Fibroblast of the conjunctiva (primary cell): ENCODE measurements around the gene TTC39B.

Source experiments
- DNase-seq: peaks from one replicate; pipeline ENCODE4 v3.0.0-alpha.2; 2010; ENCODE audit warnings: low read depth

TTC39B gene

DNA sequence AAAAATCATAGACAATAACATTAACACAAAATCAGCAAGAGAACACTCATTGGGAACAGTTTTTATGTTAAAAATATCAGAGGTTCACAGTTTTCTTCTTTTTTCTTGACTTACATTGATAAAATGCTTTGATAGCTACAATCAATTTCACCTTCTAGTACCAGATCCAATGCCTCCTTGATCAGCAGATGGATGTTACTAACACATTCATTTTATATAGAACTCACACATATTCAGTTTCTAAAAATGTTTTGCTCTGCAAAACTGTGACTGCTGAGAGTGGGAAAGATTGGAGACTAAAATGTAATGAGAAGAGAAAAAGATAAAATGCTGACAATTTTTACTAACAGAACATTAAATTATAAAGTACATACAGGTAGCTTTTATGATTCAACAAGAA, 143.1 kb downstream of the TTC39B start:
- no peak for DNase-seq

DNA sequence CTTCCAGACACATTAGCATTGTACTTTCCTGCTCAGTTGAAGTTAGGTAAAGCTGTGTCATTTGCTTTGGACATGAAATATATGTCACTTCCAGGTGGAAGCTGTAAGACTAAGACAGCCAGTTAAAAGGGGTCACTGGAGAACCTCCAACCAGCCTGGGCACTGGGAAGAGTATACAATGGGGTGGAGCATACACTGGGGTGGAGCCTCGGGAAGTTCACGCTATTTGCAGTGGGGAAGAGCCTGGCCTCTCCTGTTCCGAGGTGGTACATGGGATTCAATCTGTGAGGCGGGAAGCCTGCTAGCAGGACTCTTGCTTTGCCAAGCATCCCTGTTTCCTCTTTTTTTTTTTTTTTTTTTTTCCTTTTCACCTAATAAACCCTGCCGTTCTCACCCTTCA, 145.3 kb downstream of the TTC39B start:
- no peak for DNase-seq

DNA sequence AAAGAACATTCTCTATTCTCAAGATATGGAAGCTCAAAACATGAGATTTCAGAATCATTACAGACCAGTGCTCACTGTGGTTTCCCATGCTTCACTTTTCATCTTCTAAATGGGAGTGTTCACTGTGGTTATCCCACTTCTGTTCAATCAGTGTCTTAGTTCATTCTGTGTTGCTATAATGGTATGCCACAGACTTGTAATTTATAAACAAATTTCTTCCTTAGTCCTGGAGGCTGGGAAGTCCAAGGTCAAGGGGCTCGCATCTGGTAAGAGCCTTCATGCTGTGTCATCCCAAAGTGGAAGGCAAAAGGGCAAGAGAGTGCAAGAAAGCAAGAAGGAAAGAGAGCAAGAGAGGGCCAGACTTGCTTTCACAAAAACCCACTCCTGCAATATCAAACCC, 146.3 kb downstream of the TTC39B start:
- DNase-seq: no peak

GRCh38 chr9:15158064-15158463, 149.0 kb downstream of the TTC39B start:
- DNase-seq: no peak

DNA sequence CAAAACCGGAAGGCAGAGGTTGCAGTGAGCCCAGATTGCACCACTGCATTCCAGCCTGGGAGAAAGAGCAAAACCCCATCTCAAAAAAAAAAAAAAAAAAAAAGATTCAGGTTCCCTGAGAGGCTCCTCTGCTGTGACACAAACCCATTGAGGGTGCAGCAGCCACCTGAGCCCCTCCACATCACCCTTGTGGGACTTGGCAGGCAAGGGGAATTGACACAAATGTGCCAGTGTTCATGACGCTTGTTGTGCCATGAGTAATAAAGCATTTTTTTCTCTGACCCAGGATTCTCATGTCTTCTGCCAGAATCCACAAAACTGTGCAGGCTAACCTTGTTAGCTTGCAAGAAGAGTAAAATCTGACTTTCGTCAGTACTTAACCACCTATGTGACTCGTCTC, 149.6 kb downstream of the TTC39B start:
- DNase-seq: no peak

DNA sequence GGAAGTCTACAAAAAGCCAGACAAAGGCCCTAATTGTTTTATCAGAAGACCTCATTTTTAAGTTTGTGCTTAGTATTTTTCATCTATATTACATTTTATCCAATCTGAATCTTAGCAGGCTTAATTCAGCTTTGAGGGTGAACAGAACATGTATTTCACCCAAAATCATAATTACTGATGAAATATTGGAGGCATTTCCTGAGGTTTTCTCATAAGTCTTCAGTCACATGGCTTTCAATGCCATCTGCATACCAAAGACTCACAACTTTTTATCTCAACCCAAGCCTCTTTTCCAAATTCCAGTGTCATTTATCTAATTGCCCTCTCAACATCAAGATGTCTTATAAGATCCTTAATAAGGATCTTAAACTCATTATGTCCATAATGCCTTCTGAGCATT, 150.8 kb downstream of the TTC39B start:
- DNase-seq: no peak

GRCh38 chr9:15155826-15156225, 151.2 kb downstream of the TTC39B start:
- DNase-seq: no peak

DNA sequence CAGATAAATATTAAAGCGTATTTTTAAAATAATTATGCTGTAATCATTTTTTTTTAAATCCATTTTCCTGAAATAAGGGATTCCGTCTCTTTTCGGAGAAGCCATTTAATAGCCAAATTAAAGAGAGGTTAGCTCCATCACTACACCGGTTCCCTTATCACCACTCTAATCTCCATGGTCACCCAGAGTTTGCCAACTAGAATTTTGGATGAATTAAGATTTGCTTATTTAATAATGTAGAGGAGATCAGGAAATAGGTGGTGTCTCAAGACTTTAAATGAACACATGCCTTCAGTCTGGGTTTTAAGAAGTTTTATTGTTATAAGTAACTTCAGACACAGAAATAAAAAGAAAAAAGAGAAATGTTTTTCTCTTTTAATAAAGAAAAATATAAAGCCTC, 151.7 kb downstream of the TTC39B start:
- no peak for DNase-seq

- DNase-seq: no peak
These were observed 152.3 kb downstream of the TTC39B start for GRCh38 chr9:15154677-15155076.

GRCh38 chr9:15153961-15154360, 153.1 kb downstream of the TTC39B start:
- DNase-seq: no peak

GRCh38 chr9:15150939-15151338, 156.1 kb downstream of the TTC39B start:
- no peak for DNase-seq

DNA sequence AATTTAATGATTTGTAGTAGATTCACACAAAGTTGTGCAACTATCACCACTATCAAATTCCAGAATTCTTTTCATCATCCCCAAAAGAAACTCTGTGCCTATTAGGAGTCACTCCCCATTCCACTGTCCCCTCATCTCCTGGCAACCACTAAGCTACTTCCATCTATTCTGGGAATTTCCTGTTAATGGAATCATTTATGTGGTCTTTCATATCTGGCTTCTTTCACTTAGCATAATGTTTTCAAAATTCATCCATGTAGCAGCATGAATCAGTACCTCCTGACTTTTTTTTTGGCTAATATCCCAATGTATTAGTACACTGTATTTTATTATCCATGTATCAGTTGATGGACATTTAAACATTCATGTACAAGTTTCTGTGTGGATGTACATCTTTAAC, 157.6 kb downstream of the TTC39B start:
- DNase-seq: no peak

DNA sequence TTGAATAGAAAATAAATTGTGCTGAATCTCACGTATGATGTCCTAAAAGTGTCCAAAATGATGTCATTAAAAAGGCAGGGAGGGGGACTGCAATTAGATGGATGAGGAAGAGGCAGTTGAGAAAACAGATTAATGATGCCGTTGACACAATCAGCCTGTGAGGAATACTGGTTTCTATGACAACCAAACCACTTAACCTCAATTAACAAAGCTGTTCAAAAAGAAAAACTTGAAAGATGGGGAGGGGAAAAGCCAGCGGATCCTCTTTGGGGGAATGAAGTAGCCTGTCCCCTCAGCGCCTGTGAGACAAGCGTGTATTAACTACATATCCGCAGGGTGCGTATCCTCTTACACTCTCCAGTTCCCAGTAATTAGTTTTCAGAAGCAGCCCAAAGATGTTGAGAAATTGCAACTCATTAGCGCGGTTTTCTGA, 160.7 kb downstream of the TTC39B start:
- DNase-seq: no peak

- no peak for DNase-seq
These were observed 162.4 kb downstream of the TTC39B start for GRCh38 chr9:15144622-15145061.

DNA sequence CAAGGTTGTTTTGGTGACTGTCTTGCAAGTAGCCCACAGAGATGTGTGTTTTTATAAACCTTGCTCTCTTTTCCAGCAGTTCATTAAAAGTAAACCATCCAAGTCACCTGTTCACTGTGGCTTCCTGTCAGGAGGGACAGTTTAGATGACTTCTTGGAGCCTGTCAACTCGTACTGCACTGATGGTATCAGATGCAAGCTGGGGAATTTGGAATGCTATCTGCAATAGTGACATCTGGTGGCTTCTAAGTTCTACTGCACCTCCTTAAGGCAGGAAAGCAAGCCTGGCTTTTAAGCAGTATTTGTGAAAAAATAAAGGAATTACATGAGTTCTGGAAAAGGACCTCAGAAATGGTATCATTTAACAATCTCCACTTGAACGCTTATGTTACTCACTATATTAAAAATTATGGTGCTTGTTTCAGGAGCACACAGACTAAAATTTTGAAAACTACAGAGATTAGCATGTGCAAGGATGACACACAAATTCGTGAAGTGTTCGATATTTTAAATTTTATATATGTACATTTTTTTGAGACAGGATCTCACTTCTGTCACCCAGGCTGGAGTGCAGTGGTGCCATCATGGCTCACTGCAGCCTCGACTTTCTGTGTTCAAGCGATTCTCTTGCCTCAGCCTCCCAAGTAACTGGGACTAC, 164.0 kb downstream of the TTC39B start:
- peak; percentile 53 for DNase-seq

- DNase-seq: no peak
These were observed 167.0 kb downstream of the TTC39B start for GRCh38 chr9:15140051-15140450.

DNA sequence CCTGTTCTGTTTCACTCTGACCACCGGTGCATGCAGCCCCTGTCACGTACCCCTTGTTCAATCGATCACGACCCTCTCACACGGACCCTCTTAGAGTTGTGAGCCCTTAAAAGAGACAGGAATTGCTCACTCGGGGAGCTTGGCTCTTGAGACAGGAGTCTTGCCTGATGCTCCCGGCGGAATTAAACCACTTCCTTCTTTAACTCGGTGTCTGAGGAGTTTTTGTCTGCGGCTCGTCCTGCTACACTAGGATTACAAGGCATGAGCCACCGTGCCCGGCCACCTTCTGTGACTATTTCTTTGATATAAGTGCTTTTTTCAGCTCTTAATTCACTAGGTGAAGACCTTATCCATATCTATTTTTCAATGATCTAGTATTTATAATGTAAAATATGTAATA, 167.5 kb downstream of the TTC39B start:
- no peak for DNase-seq

- DNase-seq: no peak
These were observed 168.7 kb downstream of the TTC39B start for GRCh38 chr9:15138357-15138686.

- no peak for DNase-seq
These were observed 169.2 kb downstream of the TTC39B start for GRCh38 chr9:15137658-15138356.

- DNase-seq: no peak
These were observed 169.9 kb downstream of the TTC39B start for GRCh38 chr9:15137089-15137488.

DNA sequence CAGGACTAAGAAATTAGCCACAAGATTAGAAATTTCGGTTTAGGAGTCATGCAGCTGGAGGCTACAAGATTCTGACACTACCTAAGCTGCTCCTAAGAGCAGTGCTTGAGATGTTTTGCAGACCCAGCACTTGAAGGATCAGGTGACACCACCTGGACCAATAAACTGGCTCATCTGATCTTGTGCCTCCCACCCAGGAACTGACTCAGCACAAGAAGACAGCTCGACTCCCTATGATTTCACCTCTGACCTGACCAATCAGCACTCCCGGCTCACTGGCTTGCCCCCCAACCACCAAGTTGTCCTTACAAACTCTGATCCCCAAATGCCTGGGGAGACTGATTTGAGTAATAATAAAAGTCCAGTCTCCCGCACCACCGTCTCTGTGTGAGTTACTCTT, 170.4 kb downstream of the TTC39B start:
- no peak for DNase-seq

DNA sequence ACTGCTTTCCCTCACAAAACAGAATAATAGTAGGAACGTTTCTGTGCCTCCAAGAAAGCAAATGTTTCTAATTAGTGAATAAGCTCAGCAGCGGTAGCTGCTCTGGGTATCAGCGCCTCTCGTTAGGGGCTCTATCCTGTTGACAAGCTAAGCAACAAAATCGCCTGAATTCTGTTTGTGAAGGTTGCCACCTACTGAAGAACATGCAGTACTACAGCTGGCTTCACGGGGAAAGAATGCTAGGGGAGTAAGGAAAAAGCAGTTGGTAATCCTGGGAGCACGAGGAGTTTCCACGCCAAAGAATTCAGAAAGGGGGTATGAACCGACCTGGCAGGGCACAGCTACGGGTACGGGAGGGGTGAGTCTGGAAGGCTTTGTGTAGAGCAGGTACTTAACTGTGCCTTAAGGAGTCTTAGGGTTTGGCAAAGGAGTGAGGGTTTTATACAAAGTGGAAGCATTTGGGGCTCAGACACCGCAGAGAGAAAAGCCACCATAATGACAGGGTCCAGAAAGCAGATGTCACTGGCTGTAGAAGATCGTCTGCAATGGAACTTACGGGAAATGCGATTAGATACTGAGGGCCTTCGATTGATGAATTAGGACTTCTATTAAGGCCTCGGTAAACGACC, 171.7 kb downstream of the TTC39B start:
- DNase-seq: peak; percentile 72

- DNase-seq: no peak
These were observed 173.5 kb downstream of the TTC39B start for GRCh38 chr9:15133488-15133887.

GRCh38 chr9:15132091-15132490, 174.9 kb downstream of the TTC39B start:
- no peak for DNase-seq
